Activated T-helper 17 cell treated with anti-CD3 and anti-CD28 coated beads, Interleukin-2, amount 50 U/mL, for 72 hours (primary cell): Measurements from ENCODE around the gene TMEM185A. TPM values are rescaled to one million over a fixed set of nuclear protein-coding genes. Genes with fewer than 3 reads are reported as not detected.
"Not testable (repeated sequence)": the region's sequence is repeated elsewhere in the genome, so short reads cannot be mapped to it uniquely, and the experiment has no call there.

Source experiments
- ATAC-seq: fragments of 150-1000 bp; cut with Tn5 transposase; replicated peaks from 2 replicates; pipeline ENCODE4 v1.10.0; 2021; ENCODE audit warnings: mild to moderate bottlenecking, moderate library complexity
- H3K27ac Mint-ChIP-seq: one replicate; pipeline ENCODE4 v1.8.0; 2022; ENCODE audit warnings: mixed read lengths
- H3K27me3 Mint-ChIP-seq: one replicate; pipeline ENCODE4 v1.8.0; 2022; ENCODE audit warnings: mixed read lengths
- H3K36me3 Mint-ChIP-seq: one replicate; pipeline ENCODE4 v1.8.0; 2022; ENCODE audit warnings: low read depth, mild to moderate bottlenecking, mixed read lengths
- H3K4me1 Mint-ChIP-seq: one replicate; pipeline ENCODE4 v1.8.0; 2022; ENCODE audit warnings: mixed read lengths
- H3K4me3 Mint-ChIP-seq: one replicate; pipeline ENCODE4 v1.8.0; 2022; ENCODE audit warnings: mild to moderate bottlenecking, mixed read lengths
- H3K9me3 Mint-ChIP-seq: one replicate; pipeline ENCODE4 v1.8.0; 2022; ENCODE audit warnings: mixed read lengths
- total RNA-seq, 2 donors: library from RNA; stranded (reverse); gene quantifications; one replicate each; pipeline ENCODE4 v1.2.3, GENCODE V29; 2022

The TMEM185A gene
- total RNA-seq, 2 donors from 2014 or later: 15.1 to 18.3 TPM

DNA sequence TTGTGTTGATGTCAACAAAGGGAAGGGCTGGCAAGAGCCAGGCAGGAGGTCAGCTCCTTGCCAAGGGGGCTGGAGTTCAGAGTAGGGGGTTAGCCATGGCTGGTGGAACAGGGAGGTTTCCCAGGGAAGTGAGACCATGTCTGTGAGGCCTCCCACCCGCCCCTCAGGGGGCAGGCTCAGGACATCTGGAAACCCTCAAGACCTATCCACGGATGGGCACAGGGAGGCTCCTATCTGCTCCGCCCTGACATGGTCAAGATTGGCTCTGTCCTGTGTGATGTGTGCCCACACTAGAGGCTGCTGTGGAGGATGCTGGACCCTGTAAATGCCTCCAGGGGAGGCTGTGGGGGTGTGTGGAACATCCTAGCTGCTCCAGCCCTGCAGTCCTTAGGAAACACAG, 8.0 kb upstream of the TMEM185A start:
- no peaks in the 10 kb centered on the region for H3K27me3 Mint-ChIP-seq
- no peak overlapping the region for H3K4me3 Mint-ChIP-seq
- H3K27ac Mint-ChIP-seq: no peak overlapping the region
- no peaks in the 10 kb centered on the region for H3K9me3 Mint-ChIP-seq
- H3K4me1 Mint-ChIP-seq: no peaks in the 10 kb centered on the region
- H3K36me3 Mint-ChIP-seq: no peaks in the 10 kb centered on the region
- no peak for ATAC-seq

DNA sequence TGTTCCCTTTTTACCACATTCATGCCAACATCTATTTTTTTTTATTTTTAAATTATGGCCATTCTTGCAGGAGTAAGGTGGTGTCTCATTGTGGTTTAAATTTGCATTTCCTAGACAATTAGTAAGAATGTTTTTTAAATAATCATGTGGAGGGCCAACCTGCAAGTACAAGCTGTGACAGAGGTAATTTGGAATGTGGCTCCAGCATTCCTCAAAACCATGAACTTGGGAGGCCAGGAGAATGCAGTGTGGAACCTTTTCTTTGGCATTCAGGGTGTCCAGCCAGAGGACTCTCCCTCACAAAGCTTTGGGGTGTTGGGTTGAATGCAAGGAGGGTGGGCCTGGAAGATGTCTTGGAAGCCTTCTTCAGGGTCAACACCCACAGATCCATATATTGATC, 7.3 kb upstream of the TMEM185A start:
- no peaks in the 10 kb centered on the region for H3K27me3 Mint-ChIP-seq
- no peak overlapping the region for H3K27ac Mint-ChIP-seq
- H3K4me3 Mint-ChIP-seq: no peak overlapping the region
- H3K36me3 Mint-ChIP-seq: no peaks in the 10 kb centered on the region
- H3K9me3 Mint-ChIP-seq: no peaks in the 10 kb centered on the region
- no peak for ATAC-seq
- no peaks in the 10 kb centered on the region for H3K4me1 Mint-ChIP-seq

DNA sequence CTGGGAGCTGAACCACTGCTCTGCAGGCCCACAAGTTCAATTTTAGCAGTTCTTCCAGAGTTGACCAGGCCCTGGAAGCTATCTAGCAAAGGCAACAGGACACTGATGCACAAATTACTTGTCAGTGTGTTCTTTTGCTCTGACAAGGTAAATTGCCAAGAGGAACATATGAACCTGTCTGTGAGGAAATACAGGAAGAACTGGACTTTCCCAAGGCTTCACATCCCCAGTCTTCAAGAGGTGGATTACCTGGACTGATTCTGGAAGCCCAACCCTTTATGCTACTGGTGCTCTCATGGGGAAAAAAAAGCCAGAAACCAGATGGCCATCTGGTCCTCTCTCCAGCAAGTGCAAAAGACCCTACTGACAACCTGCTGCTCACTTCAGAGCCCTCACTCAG, 1.9 kb upstream of the TMEM185A start:
- ATAC-seq: no peak

DNA sequence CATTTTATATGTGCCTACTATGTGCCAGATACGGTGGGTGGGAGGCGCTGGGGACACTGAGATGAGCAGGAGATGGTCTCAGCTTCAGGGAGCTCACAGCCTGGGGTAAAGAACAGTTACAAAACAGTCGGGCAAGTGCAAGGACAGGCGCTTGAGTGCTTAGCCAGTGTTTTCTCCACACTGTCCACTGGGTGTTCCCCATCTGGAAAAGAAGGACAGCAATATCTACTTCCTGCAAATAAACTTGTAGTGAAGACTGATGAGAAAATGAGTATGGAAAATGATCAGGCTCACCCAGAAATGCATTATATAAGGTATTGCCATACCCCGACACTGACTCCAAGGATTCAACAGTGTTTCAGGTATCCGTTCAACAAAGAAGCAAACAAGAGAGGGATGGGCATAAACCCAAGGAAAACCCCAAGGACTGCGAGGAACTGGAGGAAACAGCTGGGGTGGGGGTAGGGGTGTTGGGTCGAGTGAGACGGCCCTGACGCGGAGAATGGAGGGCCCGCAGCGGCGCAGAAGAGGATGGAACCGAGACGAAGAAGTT, 835 bp downstream of the TMEM185A start:
- Mint-ChIP-seq H3K9me3 (no peaks in the 10 kb centered on the region), H3K27me3 (no peaks in the 10 kb centered on the region), H3K4me3 (peak overlapping the region; percentile 92), H3K36me3 (peaks cover 4% of the 10 kb centered on the region), H3K4me1 (peaks cover 16% of the 10 kb centered on the region), H3K27ac (peak overlapping the region; percentile 83)
- ATAC-seq: no peak

More for the DNA sequence above, 1.9 kb upstream of the TMEM185A start:
- Mint-ChIP-seq H3K4me1 (peaks cover 11% of the 10 kb centered on the region), H3K27ac (no peak overlapping the region), H3K27me3 (no peaks in the 10 kb centered on the region), H3K36me3 (peaks cover 4% of the 10 kb centered on the region), H3K4me3 (no peak overlapping the region), H3K9me3 (no peaks in the 10 kb centered on the region)

DNA sequence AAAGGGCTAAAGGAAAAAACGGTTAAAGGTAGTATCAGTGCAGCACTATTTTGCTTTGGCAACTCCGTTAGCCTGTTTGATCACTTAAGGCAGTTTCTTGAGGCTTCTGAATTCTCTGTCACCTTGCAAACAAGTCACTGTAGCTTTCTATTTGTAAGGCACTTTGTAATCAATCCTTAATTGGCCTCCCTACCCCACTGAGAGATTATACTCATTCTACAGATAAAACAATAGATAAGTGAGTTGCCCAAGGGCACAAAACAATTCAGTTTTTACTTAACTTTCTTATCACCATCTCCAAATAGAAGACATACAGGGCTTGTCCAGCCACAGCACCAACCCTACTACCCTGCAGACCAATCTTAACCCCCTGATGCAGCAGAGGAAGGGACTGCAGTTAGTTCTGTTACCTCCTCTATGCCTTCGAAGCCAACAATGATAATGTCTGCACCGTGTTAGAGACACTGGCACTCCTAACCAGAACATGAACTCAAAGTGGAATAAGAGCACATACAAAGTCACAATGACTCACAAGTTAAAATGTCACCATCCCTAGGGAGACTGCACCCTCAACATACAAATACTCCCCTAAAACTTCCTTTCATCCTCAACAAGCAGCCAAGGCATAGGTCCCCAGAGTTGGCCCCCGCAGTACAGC, 1.7 kb downstream of the TMEM185A start:
- Mint-ChIP-seq H3K27me3 (no peaks in the 10 kb centered on the region), H3K36me3 (peaks cover 4% of the 10 kb centered on the region)

DNA sequence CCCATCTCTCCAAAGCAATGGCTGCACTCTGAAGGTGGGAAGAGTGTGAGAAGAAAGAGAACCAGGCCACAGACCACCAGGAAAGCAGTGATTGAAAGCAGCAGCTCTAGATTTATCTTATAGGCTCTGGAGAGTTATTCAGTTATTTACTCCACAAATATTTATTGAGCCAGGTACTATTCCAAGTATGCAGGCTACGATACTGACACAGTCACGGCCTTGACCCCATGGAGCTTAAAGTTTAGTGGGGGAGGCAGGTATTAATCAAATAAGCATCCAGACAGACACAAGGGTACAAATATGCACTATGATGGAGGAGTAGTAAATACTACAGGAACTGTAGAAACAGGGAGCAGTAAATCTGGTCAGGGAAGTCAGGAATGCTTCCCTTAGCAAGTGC, 2.8 kb downstream of the TMEM185A start:
- Mint-ChIP-seq H3K4me1 (peaks cover 16% of the 10 kb centered on the region), H3K9me3 (no peaks in the 10 kb centered on the region), H3K27ac (no peak overlapping the region), H3K36me3 (peaks cover 4% of the 10 kb centered on the region), H3K4me3 (no peak overlapping the region), H3K27me3 (no peaks in the 10 kb centered on the region)
- ATAC-seq: no peak

More for the DNA sequence above, 1.7 kb downstream of the TMEM185A start:
- Mint-ChIP-seq H3K4me3 (peak overlapping the region; percentile 92), H3K9me3 (no peaks in the 10 kb centered on the region), H3K27ac (peak overlapping the region; percentile 83), H3K4me1 (peaks cover 16% of the 10 kb centered on the region)
- ATAC-seq: no peak

DNA sequence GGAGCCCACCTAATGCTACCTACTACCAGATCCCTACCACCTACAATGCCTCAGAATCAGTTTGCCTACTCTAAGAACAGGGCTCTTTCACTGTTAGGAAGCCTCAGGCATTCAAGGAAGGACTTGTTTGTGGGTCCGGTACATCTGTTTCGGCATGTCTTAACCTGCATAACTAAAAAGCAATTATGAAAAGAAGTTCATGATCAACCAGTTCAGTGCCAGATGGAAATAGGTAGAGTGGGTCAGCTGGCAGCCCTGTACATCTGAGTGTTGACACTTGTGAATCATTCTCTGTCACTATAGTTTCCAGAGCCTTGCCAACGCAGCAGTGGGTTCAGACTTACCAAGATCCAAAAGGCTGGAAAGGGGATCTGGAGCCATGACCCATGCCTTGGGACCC, 3.3 kb downstream of the TMEM185A start:
- ATAC-seq: no peak
- no peak overlapping the region for H3K4me3 Mint-ChIP-seq
- H3K4me1 Mint-ChIP-seq: peaks cover 16% of the 10 kb centered on the region
- H3K27ac Mint-ChIP-seq: no peak overlapping the region
- H3K27me3 Mint-ChIP-seq: no peaks in the 10 kb centered on the region
- peaks cover 4% of the 10 kb centered on the region for H3K36me3 Mint-ChIP-seq
- no peaks in the 10 kb centered on the region for H3K9me3 Mint-ChIP-seq

DNA sequence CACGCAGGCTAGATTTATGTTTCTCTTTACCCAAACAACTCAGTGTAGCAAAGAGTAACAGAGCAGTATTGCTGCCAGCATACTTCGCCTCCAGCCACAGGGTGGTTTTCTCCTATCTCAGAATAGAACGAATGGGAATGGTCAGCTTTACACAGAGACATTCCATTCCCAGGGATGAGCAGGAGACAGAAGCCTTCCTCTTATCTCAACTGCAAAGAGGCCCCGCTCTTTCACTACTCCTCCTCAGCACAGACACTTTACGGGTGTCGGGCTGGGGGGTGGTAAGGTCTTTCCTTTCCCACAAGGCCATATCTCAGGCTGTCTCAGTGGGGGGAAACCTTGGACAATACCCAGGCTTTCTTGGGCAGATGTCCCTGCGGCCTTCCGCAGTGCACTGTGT, 4.8 kb downstream of the TMEM185A start:
- H3K27ac Mint-ChIP-seq, H3K36me3 Mint-ChIP-seq, H3K27me3 Mint-ChIP-seq, ATAC-seq, H3K9me3 Mint-ChIP-seq, H3K4me3 Mint-ChIP-seq: not testable (repeated sequence)
- H3K4me1 Mint-ChIP-seq: peaks cover 11% of the 10 kb centered on the region

DNA sequence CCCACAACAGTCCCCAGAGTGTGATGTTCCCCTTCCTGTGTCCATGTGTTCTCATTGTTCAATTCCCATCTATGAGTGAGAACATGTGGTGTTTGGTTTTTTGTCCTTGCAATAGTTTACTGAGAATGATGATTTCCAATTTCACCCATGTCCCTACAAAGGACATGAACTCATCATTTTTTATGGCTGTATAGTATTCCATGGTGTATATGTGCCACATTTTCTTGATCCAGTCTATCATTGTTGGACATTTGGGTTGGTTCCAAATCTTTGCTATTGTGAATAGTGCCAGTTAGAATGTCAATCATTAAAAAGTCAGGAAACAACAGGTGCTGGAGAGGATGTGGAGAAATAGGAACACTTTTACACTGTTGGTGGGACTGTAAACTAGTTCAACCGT, 11.9 kb downstream of the TMEM185A start:
- ATAC-seq, H3K27me3 Mint-ChIP-seq, H3K27ac Mint-ChIP-seq, H3K9me3 Mint-ChIP-seq, H3K4me1 Mint-ChIP-seq, H3K36me3 Mint-ChIP-seq, H3K4me3 Mint-ChIP-seq: not testable (repeated sequence)

DNA sequence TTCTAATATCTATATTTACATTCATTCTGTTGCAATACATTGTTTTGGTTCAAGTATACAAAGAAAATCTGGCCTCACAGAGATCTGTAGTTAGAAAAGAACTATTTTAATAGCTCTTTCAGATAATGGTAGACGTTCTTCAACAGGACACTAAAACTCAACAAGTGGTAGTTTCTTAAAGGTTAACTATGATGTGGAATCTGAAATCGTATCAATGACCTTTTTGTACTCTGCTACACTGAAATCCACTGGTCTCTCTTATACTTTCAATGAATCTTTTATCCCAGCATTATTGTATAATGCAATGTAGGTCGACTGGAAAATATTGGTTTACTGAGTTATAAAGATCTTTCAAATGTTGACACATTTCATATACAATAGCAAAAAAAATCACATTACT, 12.7 kb downstream of the TMEM185A start:
- no peaks in the 10 kb centered on the region for H3K4me1 Mint-ChIP-seq
- no peak for ATAC-seq
- H3K27ac Mint-ChIP-seq: no peak overlapping the region
- H3K9me3 Mint-ChIP-seq: no peaks in the 10 kb centered on the region
- no peaks in the 10 kb centered on the region for H3K27me3 Mint-ChIP-seq
- H3K36me3 Mint-ChIP-seq: no peaks in the 10 kb centered on the region
- H3K4me3 Mint-ChIP-seq: no peak overlapping the region

DNA sequence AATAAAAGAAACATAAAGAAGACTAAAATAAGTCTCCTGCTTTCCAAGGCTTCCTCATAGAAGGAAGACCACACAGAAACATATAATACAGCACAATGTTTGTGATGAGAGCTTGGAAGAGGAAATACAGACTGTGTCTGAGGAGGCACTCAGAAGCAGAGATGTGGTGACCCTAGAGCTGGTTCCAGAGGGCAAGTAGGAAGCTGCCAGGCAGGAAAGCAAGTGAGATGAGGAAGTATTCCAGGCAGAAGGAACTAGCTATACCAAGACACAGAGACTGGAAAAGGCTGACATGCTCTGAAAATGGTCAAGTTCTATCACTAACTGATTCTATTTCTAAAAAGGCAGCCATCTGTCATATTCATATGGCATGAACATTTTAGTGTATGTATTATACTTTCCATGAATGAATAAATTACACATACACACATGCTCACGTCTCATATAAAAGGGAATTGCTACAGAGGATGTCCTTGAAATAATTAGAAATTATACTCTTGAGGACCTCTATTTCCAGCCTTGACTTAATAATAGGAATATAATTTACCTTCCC, 19.9 kb downstream of the TMEM185A start:
- ATAC-seq: no peak
- H3K27me3 Mint-ChIP-seq: no peaks in the 10 kb centered on the region
- H3K4me3 Mint-ChIP-seq: no peak overlapping the region
- H3K27ac Mint-ChIP-seq: no peak overlapping the region
- H3K9me3 Mint-ChIP-seq: no peaks in the 10 kb centered on the region
- H3K36me3 Mint-ChIP-seq: peaks cover 7% of the 10 kb centered on the region
- no peaks in the 10 kb centered on the region for H3K4me1 Mint-ChIP-seq

DNA sequence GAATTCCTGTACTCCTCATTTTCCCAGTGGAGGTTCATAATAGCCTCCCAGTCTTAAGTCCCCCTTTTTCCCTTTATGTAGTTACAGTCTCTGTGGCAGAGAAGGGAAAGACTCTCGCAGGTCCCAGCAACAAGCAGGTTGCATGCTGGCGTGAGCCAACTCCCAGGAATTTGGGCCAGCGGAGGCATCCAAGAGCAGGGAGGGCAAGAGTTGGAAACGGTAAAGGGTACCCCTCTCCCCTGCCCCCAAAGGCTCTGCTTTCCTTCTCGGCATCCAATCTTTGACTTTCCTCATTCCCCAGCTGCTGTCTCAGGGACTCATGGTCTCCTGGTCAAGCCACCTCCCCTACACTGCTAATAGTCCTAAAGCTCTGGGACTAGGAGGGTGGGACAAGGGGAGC, 21.1 kb downstream of the TMEM185A start:
- no peak for ATAC-seq
- H3K9me3 Mint-ChIP-seq: no peaks in the 10 kb centered on the region

DNA sequence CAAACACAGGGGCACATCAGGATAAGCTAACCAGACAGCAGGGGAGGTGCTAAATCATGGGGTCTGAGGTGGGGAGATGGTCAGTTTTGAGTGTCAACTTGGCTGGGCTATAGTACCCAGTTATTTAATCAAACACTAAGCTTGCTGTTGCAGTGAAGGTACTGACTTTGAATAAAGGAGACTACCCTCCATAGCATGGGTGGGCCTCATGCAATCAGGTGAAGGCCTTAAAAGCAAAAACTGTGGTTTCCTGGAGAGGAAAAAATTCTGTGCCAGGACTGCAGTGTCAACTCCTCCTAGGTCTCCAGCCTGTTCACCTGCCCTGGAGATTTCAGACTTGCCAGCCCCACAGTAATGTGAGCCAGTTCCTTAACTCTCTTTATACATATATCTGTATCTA, 23.9 kb downstream of the TMEM185A start:
- no peak overlapping the region for H3K27ac Mint-ChIP-seq
- no peaks in the 10 kb centered on the region for H3K4me1 Mint-ChIP-seq
- H3K4me3 Mint-ChIP-seq: no peak overlapping the region
- no peak for ATAC-seq
- peaks cover 20% of the 10 kb centered on the region for H3K36me3 Mint-ChIP-seq
- H3K9me3 Mint-ChIP-seq: no peaks in the 10 kb centered on the region
- H3K27me3 Mint-ChIP-seq: no peaks in the 10 kb centered on the region

More for the DNA sequence above, 21.1 kb downstream of the TMEM185A start:
- Mint-ChIP-seq H3K36me3 (peaks cover 12% of the 10 kb centered on the region), H3K4me3 (no peak overlapping the region), H3K27ac (no peak overlapping the region), H3K4me1 (no peaks in the 10 kb centered on the region), H3K27me3 (no peaks in the 10 kb centered on the region)

DNA sequence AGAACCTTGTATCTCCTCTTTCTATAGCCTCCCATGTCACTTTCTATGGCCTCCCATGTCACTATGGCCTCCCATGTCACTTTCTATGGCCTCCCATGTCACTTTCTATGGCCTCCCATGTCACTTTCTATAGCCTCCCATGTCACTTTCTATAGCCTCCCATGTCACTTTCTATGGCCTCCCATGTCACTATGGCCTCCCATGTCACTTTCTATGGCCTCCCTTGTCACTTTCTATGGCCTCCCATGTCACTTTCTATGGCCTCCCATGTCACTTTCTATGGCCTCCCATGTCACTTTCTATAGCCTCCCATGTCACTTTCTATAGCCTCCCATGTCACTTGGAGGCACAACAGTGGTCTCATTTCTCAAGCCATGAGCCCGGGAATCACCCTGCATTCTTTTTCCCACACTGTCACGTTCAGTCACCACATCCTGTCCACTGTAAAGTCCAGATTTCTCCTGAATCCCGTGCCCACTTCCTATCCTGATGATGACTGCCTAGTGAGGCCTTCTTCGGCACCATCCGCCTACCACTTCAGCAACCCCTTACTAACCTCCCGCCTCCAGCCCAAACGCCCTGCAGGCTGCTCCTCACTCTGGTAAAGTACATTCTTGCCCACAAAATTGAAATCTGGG, 26.2 kb downstream of the TMEM185A start:
- not testable (repeated sequence) for H3K4me3 Mint-ChIP-seq, H3K4me1 Mint-ChIP-seq, H3K27me3 Mint-ChIP-seq, H3K9me3 Mint-ChIP-seq, ATAC-seq, H3K27ac Mint-ChIP-seq
- H3K36me3 Mint-ChIP-seq: peaks cover 28% of the 10 kb centered on the region

DNA sequence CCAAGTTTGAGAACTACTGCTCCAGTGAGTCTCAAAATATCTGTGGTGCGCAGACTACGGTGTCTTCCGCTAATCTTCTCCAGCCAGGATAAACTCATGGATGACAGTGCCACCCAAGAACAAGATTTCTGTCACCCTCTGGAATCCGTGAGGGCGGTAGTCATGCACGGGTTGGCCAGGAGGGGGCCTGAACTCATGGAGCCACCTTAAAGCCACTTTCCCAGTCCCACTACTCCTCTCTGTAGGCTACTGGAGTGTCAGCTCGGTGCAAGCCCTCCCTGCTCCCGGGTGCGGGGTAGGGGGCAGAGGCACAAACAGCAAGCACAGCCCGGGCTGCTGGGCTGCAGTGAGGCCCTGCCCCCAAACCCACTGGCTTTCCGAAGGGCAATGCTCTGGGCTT, 33.0 kb downstream of the TMEM185A start:
- H3K27me3 Mint-ChIP-seq, H3K27ac Mint-ChIP-seq, H3K4me3 Mint-ChIP-seq, H3K4me1 Mint-ChIP-seq, H3K9me3 Mint-ChIP-seq, ATAC-seq: not testable (repeated sequence)
- H3K36me3 Mint-ChIP-seq: peaks cover 16% of the 10 kb centered on the region
